ENCODE results near the gene PHC2. TPM values are rescaled to one million over a fixed set of nuclear protein-coding genes. Genes with fewer than 3 reads are reported as not detected.

The PHC2 gene
- total RNA-seq, 1 experiment from 2014 or later, result 9.4 TPM

- Histone ChIP-seq H3K9me3 (ENCODE audit: control insufficient read depth, low read depth, low read length) (no peaks in the 10 kb centered on the region), H3K56ac (ENCODE audit: insufficient read length, low read depth, low read length) (no peak overlapping the region), H4K8ac (replicated peaks; ENCODE audit: insufficient read length, low read depth, low read length) (no peak overlapping the region), H3K79me2 (ENCODE audit: insufficient read depth, low read length) (no peaks in the 10 kb centered on the region), H2AK5ac (ENCODE audit: insufficient read length, low read length) (no peak overlapping the region), H3K14ac (ENCODE audit: insufficient read depth, low read length) (no peak overlapping the region), H3K9ac (ENCODE audit: extremely low read depth, insufficient read length, low read length) (no peak overlapping the region), H2BK5ac (ENCODE audit: insufficient read length, low read length) (no peak overlapping the region), H2BK20ac (ENCODE audit: low read depth, low read length, poor library complexity, severe bottlenecking) (no peak overlapping the region), H3K4me1 (ENCODE audit: insufficient read depth, low read length) (no peaks in the 10 kb centered on the region; the same call in 1 of the 2 replicates), H3K27ac (ENCODE audit: insufficient read length, low read depth, low read length) (no peak overlapping the region), H3K79me1 (ENCODE audit: insufficient read depth, low read depth, low read length, poor library complexity, severe bottlenecking) (no peaks in the 10 kb centered on the region), H3K18ac (ENCODE audit: insufficient read length, low read depth, low read length) (no peak overlapping the region), H2BK15ac (ENCODE audit: low read depth, low read length) (no peak overlapping the region), H2BK12ac (ENCODE audit: insufficient read length, low read depth, low read length) (no peak overlapping the region), H2AFZ (ENCODE audit: low read length) (no peak overlapping the region), H3K4ac (ENCODE audit: low read depth, low read length) (no peak overlapping the region), H3K4me2 (ENCODE audit: insufficient read depth, insufficient read length, low read length) (no peak overlapping the region), H3K23me2 (ENCODE audit: insufficient read length, low read depth, low read length, poor library complexity, severe bottlenecking) (no peaks in the 10 kb centered on the region), H3T11ph (ENCODE audit: low read length) (no peak overlapping the region), H4K20me1 (ENCODE audit: control insufficient read depth, insufficient read depth, insufficient read length) (no peaks in the 10 kb centered on the region), H4K5ac (ENCODE audit: insufficient read length, low read depth, low read length) (no peak overlapping the region), H3K23ac (ENCODE audit: insufficient read length, low read depth, low read length) (no peak overlapping the region), H3K27me3 (ENCODE audit: insufficient read depth, low read length) (no peaks in the 10 kb centered on the region; the same call in 1 of the 2 replicates), H2BK120ac (ENCODE audit: low read depth, low read length, poor library complexity, severe bottlenecking) (no peak overlapping the region), H4K91ac (ENCODE audit: insufficient read length, low read depth, low read length) (no peak overlapping the region)
- Mint-ChIP-seq H3K27me3 (ENCODE audit: low read depth) (peaks cover 15% of the 10 kb centered on the region), H3K4me1 (peaks cover 20 to 24% of the 10 kb centered on the region in 2 experiments), H3K4me3 (no peak overlapping the region), H3K9me3 (peaks cover 0 to 2% of the 10 kb centered on the region in 2 experiments; a peak in 2 of 5 replicates), H3K36me3 (ENCODE audit: insufficient read depth in 1 of 3, low read depth in 3 of 3) (no peaks in the 10 kb centered on the region), H3K27ac (no peak overlapping the region)
- no peak for TF ChIP-seq CTCF (conservative IDR thresholded peaks at IDR 0.05)
- WGBS (ENCODE audit: extremely low coverage, insufficient read length, low lambda C conversion rate), result no CpG with 5 or more reads among the region's 1 CpG
- no peak for DNase-seq
These were observed 11.2 kb upstream of the PHC2 start for GRCh38 chr1:33442141-33442540.

Data from H9 (cell line).